Limb (tissue), 2 donors: Measurements from ENCODE around the gene SPTBN5.
A peak's percentile ranks its signal among the peaks of the same experiment; 100 is the strongest.

Source experiments
- DNase-seq, 2 donors: peaks; one replicate each; pipeline ENCODE4 v3.0.0-alpha.2; 2016; ENCODE audit errors: extremely low spot score in 2 of 2

SPTBN5 gene

GRCh38 chr15:41893422-41894250 lies at the start of gene SPTBN5:
Gene SPTBN5, minus strand, starts transcription at chr15:41894053. Its CDS starts 556 bp downstream, at chr15:41893497.
- DNase-seq: no peak

GRCh38 chr15:41942886-41943285 lies 49.0 kb upstream of the SPTBN5 start:
- DNase-seq: no peak

GRCh38 chr15:41941644-41942415 lies 48.0 kb upstream of the SPTBN5 start:
- no peak for DNase-seq

- DNase-seq: no peak
Measured at GRCh38 chr15:41940441-41940857, 46.6 kb upstream of the SPTBN5 start.

- DNase-seq: no peak
Measured at GRCh38 chr15:41939986-41940385, 46.1 kb upstream of the SPTBN5 start.

- no peak for DNase-seq
Measured at GRCh38 chr15:41937568-41937923, 43.7 kb upstream of the SPTBN5 start.

GRCh38 chr15:41936649-41937567 lies 43.1 kb upstream of the SPTBN5 start:
- DNase-seq: no peak

- no peak for DNase-seq
Measured at GRCh38 chr15:41936155-41936554, 42.3 kb upstream of the SPTBN5 start.

GRCh38 chr15:41935566-41936020 lies 41.7 kb upstream of the SPTBN5 start:
- DNase-seq: no peak

GRCh38 chr15:41934843-41935242 lies 41.0 kb upstream of the SPTBN5 start:
- no peak for DNase-seq

GRCh38 chr15:41933771-41934170 lies 39.9 kb upstream of the SPTBN5 start:
- no peak for DNase-seq

- no peak for DNase-seq
Measured at GRCh38 chr15:41933326-41933725, 39.5 kb upstream of the SPTBN5 start.

- DNase-seq: no peak
Measured at GRCh38 chr15:41932511-41933289, 38.8 kb upstream of the SPTBN5 start.

- no peak for DNase-seq
Measured at GRCh38 chr15:41932101-41932500, 38.2 kb upstream of the SPTBN5 start.

GRCh38 chr15:41930867-41931222 lies 37.0 kb upstream of the SPTBN5 start:
- no peak for DNase-seq

GRCh38 chr15:41930221-41930866 lies 36.5 kb upstream of the SPTBN5 start:
- DNase-seq: peak in 1 of 2 donors; percentile 52

GRCh38 chr15:41928637-41929620 lies 35.1 kb upstream of the SPTBN5 start:
- DNase-seq: no peak

GRCh38 chr15:41928100-41928499 lies 34.2 kb upstream of the SPTBN5 start:
- no peak for DNase-seq

- no peak for DNase-seq
Measured at GRCh38 chr15:41927536-41927935, 33.7 kb upstream of the SPTBN5 start.
